Measurements from ENCODE around the gene LHX3. TPM values are rescaled to one million over a fixed set of nuclear protein-coding genes. Genes with fewer than 3 reads are reported as not detected.

The LHX3 gene
- total RNA-seq, 1 experiment from 2014 or later, result not detected

GRCh38 chr9:136172412-136173079, 32.4 kb downstream of the LHX3 start:
- Histone ChIP-seq H2AFZ (ENCODE audit: low read length) (no peak overlapping the region), H3K4me3 (ENCODE audit: low read length) (no peak overlapping the region), H3K4me2 (ENCODE audit: low read depth, low read length, poor library complexity, severe bottlenecking) (no peak overlapping the region), H3K36me3 (ENCODE audit: insufficient read depth, low read length) (no peaks in the 10 kb centered on the region), H3K9me2 (replicated peaks; ENCODE audit: insufficient read depth, low read length) (no peaks in the 10 kb centered on the region), H3K27me3 (ENCODE audit: low read length) (no peaks in the 10 kb centered on the region), H3K4me1 (ENCODE audit: low read length) (peaks cover 16% of the 10 kb centered on the region), H3K79me2 (ENCODE audit: low read length) (no peaks in the 10 kb centered on the region), H4K20me1 (ENCODE audit: insufficient read depth, low read depth, low read length) (peaks cover 11% of the 10 kb centered on the region; the same call in 1 of the 2 replicates), H3K9me3 (ENCODE audit: low read length) (no peaks in the 10 kb centered on the region), H3K27ac (ENCODE audit: low read length) (no peak overlapping the region), H3K9ac (ENCODE audit: low read length) (no peak overlapping the region)
- no peak for DNase-seq

GRCh38 chr9:136171801-136172411, 33.0 kb downstream of the LHX3 start:
- H3K4me2 ChIP-seq (ENCODE audit: low read depth, low read length, poor library complexity, severe bottlenecking), result peak overlapping the region; percentile 26
- H3K36me3 ChIP-seq (ENCODE audit: insufficient read depth, low read length), result no peaks in the 10 kb centered on the region
- H3K9ac ChIP-seq (ENCODE audit: low read length), result no peak overlapping the region
- H3K79me2 ChIP-seq (ENCODE audit: low read length), result no peaks in the 10 kb centered on the region
- no peak overlapping the region for H3K4me3 ChIP-seq (ENCODE audit: low read length)
- peaks cover 16% of the 10 kb centered on the region for H3K4me1 ChIP-seq (ENCODE audit: low read length)
- DNase-seq, result no peak
- peaks cover 11% of the 10 kb centered on the region; the same call in 1 of the 2 replicates for H4K20me1 ChIP-seq (ENCODE audit: insufficient read depth, low read depth, low read length)
- no peaks in the 10 kb centered on the region for H3K27me3 ChIP-seq (ENCODE audit: low read length)
- no peak overlapping the region for H2AFZ ChIP-seq (ENCODE audit: low read length)
- no peaks in the 10 kb centered on the region for H3K9me3 ChIP-seq (ENCODE audit: low read length)
- no peaks in the 10 kb centered on the region for H3K9me2 ChIP-seq (replicated peaks; ENCODE audit: insufficient read depth, low read length)
- no peak overlapping the region for H3K27ac ChIP-seq (ENCODE audit: low read length)

- peak overlapping the region; percentile 13; the same call in 1 of the 2 replicates for H3K9ac ChIP-seq (ENCODE audit: low read length)
- H2AFZ ChIP-seq (ENCODE audit: low read length), result no peak overlapping the region
- H3K9me2 ChIP-seq (replicated peaks; ENCODE audit: insufficient read depth, low read length), result no peaks in the 10 kb centered on the region
- H3K27ac ChIP-seq (ENCODE audit: low read length), result no peak overlapping the region
- no peaks in the 10 kb centered on the region for H3K27me3 ChIP-seq (ENCODE audit: low read length)
- no peaks in the 10 kb centered on the region for H3K79me2 ChIP-seq (ENCODE audit: low read length)
- peak overlapping the region; percentile 26 for H3K4me2 ChIP-seq (ENCODE audit: low read depth, low read length, poor library complexity, severe bottlenecking)
- H3K4me3 ChIP-seq (ENCODE audit: low read length), result no peak overlapping the region
- peaks cover 16% of the 10 kb centered on the region for H3K4me1 ChIP-seq (ENCODE audit: low read length)
- no peak for DNase-seq
- H4K20me1 ChIP-seq (ENCODE audit: insufficient read depth, low read depth, low read length), result peaks cover 11% of the 10 kb centered on the region; the same call in 1 of the 2 replicates
- H3K9me3 ChIP-seq (ENCODE audit: low read length), result no peaks in the 10 kb centered on the region
- H3K36me3 ChIP-seq (ENCODE audit: insufficient read depth, low read length), result no peaks in the 10 kb centered on the region
Observed at GRCh38 chr9:136171009-136171800, 33.7 kb downstream of the LHX3 start.

DNA sequence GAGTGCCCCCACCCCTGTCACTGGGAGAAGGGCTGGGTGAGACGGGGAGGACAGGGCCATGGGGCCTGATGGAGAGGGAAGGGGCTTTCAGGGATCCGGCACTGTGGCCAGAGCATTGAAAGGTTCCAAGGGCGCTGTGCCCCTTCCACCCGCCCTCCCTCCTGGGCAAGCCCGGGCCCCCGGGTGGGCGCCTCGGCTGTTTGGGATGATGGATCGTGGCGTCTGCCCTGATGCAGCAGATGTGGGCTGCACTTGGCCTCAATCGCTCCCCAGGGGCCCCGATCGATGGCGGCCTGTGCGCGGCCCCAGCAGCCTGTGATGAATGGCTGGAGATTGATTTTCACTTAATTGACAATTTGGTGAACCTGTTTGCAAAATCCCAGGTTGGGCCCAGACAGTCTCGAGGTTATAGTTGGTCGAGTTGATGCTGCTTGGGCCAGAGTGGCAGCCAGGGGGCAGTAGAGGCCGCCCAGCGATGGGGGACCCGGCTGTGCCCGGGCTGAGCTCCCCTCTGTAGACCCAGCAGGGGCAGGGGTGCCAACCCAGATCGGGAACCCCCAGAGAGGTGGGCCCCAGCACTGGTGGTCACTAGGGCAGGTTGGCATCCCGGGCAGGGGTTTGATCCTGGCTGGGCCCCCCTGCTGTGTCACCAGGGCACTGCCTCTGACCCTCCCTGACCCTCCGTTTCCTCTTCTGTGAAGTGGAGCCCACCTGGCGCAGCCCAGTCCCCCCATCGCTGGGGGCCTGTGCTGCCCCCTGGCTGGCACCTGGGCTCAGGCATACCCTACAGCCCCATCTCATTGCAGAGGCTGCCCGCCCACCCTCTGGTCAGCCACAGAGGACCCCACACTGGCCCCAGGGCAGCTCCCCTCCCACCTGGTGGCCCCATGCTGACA, 34.7 kb downstream of the LHX3 start:
- peak; percentile 87 for DNase-seq
- H3K4me2 ChIP-seq (ENCODE audit: low read depth, low read length, poor library complexity, severe bottlenecking), result no peak overlapping the region
- no peak overlapping the region for H3K9ac ChIP-seq (ENCODE audit: low read length)
- no peak overlapping the region for H2AFZ ChIP-seq (ENCODE audit: low read length)
- H4K20me1 ChIP-seq (ENCODE audit: insufficient read depth, low read depth, low read length), result peaks cover 11% of the 10 kb centered on the region; the same call in 1 of the 2 replicates
- H3K9me2 ChIP-seq (replicated peaks; ENCODE audit: insufficient read depth, low read length), result no peaks in the 10 kb centered on the region
- H3K4me3 ChIP-seq (ENCODE audit: low read length), result no peak overlapping the region
- H3K9me3 ChIP-seq (ENCODE audit: low read length), result no peaks in the 10 kb centered on the region
- H3K27ac ChIP-seq (ENCODE audit: low read length), result no peak overlapping the region
- H3K79me2 ChIP-seq (ENCODE audit: low read length), result no peaks in the 10 kb centered on the region
- H3K27me3 ChIP-seq (ENCODE audit: low read length), result no peaks in the 10 kb centered on the region
- peaks cover 16% of the 10 kb centered on the region for H3K4me1 ChIP-seq (ENCODE audit: low read length)
- no peaks in the 10 kb centered on the region for H3K36me3 ChIP-seq (ENCODE audit: insufficient read depth, low read length)

DNA sequence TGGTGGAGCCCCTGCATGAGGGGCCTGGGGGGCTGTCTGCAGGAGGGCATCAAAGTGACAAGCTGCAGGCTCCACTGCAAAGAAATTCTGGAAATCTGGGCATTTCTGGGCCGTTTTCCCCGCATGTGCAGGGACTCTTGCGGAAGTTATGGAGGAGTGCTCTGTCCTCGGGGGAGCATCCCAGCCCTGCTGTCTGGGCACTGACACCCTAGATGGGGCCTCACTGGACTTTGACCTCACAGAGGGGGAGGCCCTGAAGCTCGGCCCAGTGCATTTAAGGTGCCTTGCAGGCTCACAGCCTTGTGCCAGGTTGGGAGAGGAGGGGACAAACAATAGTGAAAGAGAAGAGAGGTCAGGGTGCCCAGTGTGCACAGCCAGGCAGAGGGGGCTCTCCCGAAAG, 35.4 kb downstream of the LHX3 start:
- Histone ChIP-seq H3K9me3 (ENCODE audit: low read length) (no peaks in the 10 kb centered on the region), H3K36me3 (ENCODE audit: insufficient read depth, low read length) (no peaks in the 10 kb centered on the region), H3K79me2 (ENCODE audit: low read length) (no peaks in the 10 kb centered on the region), H3K27ac (ENCODE audit: low read length) (no peak overlapping the region), H3K4me3 (ENCODE audit: low read length) (no peak overlapping the region), H4K20me1 (ENCODE audit: insufficient read depth, low read depth, low read length) (peaks cover 11% of the 10 kb centered on the region; the same call in 1 of the 2 replicates), H3K4me1 (ENCODE audit: low read length) (peaks cover 16% of the 10 kb centered on the region), H3K9me2 (replicated peaks; ENCODE audit: insufficient read depth, low read length) (no peaks in the 10 kb centered on the region), H3K27me3 (ENCODE audit: low read length) (no peaks in the 10 kb centered on the region), H3K9ac (ENCODE audit: low read length) (no peak overlapping the region), H2AFZ (ENCODE audit: low read length) (no peak overlapping the region), H3K4me2 (ENCODE audit: low read depth, low read length, poor library complexity, severe bottlenecking) (no peak overlapping the region)
- DNase-seq, result no peak

DNA sequence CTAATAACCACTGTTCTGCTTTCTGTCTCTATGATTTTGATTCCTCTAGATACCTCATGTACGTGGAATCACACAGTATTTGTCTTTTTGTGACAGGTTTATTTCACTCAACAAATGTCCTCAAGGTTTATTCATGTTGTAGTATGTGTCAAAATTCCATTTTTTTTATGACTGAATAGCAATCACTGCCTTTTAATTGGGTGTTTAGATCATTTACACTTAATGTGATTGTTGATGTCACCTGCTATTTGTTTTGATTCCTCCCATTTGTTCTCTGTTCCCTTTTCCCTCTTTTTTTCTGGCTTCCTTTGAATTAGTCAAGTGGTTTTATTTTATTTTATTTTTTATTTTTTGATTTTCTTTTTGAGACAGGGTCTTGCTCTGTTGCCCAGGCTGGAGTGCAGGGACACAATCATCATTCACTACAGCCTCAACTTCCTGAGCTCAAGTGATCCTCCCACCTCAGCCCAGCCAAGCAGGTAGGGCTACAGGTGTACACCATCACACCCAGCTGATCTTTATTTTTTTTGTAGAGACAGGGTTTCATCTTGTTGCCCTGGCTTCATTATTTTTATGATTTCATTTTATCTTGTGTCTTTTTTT, 41.6 kb downstream of the LHX3 start:
- H3K36me3 ChIP-seq (ENCODE audit: insufficient read depth, low read length), result no peaks in the 10 kb centered on the region
- no peak overlapping the region for H3K4me3 ChIP-seq (ENCODE audit: low read length)
- DNase-seq, result no peak
- H4K20me1 ChIP-seq (ENCODE audit: insufficient read depth, low read depth, low read length), result 0 out of 2 replicates have a peak, but pooled peaks cover under 1% of the 10 kb centered on the region
- H3K79me2 ChIP-seq (ENCODE audit: low read length), result no peaks in the 10 kb centered on the region
- no peaks in the 10 kb centered on the region for H3K9me2 ChIP-seq (replicated peaks; ENCODE audit: insufficient read depth, low read length)
- H2AFZ ChIP-seq (ENCODE audit: low read length), result no peak overlapping the region
- H3K27ac ChIP-seq (ENCODE audit: low read length), result no peak overlapping the region
- no peak overlapping the region for H3K4me2 ChIP-seq (ENCODE audit: low read depth, low read length, poor library complexity, severe bottlenecking)
- H3K9ac ChIP-seq (ENCODE audit: low read length), result no peak overlapping the region
- H3K4me1 ChIP-seq (ENCODE audit: low read length), result no peaks in the 10 kb centered on the region
- H3K27me3 ChIP-seq (ENCODE audit: low read length), result no peaks in the 10 kb centered on the region
- H3K9me3 ChIP-seq (ENCODE audit: low read length), result no peaks in the 10 kb centered on the region

DNA sequence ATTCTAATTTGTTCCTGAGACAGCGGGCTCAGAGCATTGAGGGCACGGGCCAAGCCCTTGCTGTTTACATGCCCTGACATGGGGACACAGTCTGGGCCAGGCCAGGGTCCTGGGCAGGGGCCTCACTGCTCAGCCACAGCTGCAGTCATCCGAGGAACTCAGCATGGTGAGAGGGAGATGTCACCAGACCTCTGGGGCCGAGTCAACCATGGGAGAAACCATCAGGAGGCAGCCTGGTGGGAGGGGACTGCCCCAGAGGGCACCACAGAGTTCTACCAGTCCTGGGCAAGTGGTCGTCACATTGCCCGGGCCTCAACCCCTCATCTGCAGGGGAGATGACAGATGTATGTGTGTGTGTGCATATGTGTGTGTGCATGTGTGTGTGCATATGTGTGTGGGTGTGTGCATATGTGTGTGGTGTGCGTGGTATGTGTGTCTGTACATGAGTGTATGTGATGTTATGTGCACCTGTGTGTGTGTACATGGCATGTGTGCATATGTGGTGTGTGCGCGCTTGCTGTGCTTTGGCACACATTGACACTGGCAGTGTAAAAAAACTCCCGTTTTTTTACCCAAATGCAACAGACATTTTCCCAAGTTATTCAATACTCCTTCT, 43.8 kb downstream of the LHX3 start:
- Histone ChIP-seq H3K9me2 (replicated peaks; ENCODE audit: insufficient read depth, low read length) (no peaks in the 10 kb centered on the region), H3K4me2 (ENCODE audit: low read depth, low read length, poor library complexity, severe bottlenecking) (no peak overlapping the region), H3K27me3 (ENCODE audit: low read length) (no peaks in the 10 kb centered on the region), H3K9me3 (ENCODE audit: low read length) (no peaks in the 10 kb centered on the region), H3K27ac (ENCODE audit: low read length) (no peak overlapping the region), H3K4me1 (ENCODE audit: low read length) (no peaks in the 10 kb centered on the region), H3K9ac (ENCODE audit: low read length) (no peak overlapping the region), H3K4me3 (ENCODE audit: low read length) (no peak overlapping the region), H2AFZ (ENCODE audit: low read length) (no peak overlapping the region), H3K79me2 (ENCODE audit: low read length) (no peaks in the 10 kb centered on the region), H3K36me3 (ENCODE audit: insufficient read depth, low read length) (no peaks in the 10 kb centered on the region), H4K20me1 (ENCODE audit: insufficient read depth, low read depth, low read length) (no peaks in the 10 kb centered on the region)
- DNase-seq, result no peak
